Vagina (tissue), 2 donors: ENCODE data around the gene WDR1.

Source experiments
- POLR2A ChIP-seq, 2 donors: fragments of 450-650 bp; IDR thresholded peaks; one replicate each; pipeline ENCODE4 v1.6.1; 2017; ENCODE audit warnings: antibody characterized with exemption in 2 of 2, mild to moderate bottlenecking in 2 of 2, moderate library complexity in 2 of 2
- POLR2AphosphoS5 ChIP-seq, 2 donors: sonication (generic); formaldehyde crosslinking; IDR thresholded peaks; one replicate each; pipeline ENCODE4 v1.9.0; 2017; ENCODE audit warnings: antibody characterized with exemption in 2 of 2, mild to moderate bottlenecking in 2 of 2, low read depth in 1 of 2; ENCODE audit not compliant: insufficient read depth in 1 of 2
- TF ChIP-seq, protein P1 (sequence below), 3 experiments: fragments of 450-650 bp in 2 of 3; fragments of 200-600 bp in 1 of 3; sonication (generic) in 1 of 3; IDR thresholded peaks; one replicate each; pipeline ENCODE4 v1.5.1; 2017 to 2019; ENCODE audit warnings: antibody characterized with exemption in 3 of 3, mild to moderate bottlenecking in 2 of 3, moderate library complexity in 2 of 3

DNA sequence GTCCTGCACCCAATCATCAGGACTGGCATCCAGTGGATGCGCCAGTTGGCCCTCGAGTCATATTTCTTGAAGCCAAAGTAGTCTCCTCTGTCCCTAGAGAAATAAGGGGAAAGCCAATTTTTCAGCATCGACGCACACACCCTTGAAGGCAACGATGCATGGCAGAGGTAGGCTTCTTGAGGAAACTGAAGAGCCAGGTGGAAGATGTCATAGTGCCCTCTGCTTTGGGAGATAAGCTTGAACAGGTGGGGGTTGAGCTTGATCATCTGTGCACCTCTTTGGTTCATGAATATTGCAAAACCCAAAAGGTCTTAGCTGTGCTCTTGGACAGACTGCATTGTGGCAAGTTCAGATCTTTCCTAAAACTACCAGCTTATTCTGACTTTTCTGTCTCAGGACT is 34.6 kb upstream of the WDR1 start:
- no peak for TF ChIP-seq POLR2AphosphoS5 (IDR thresholded peaks at IDR 0.05; ENCODE audit: insufficient read depth in 1 of 2, low read depth in 1 of 2)
- TF ChIP-seq, protein P1, sequence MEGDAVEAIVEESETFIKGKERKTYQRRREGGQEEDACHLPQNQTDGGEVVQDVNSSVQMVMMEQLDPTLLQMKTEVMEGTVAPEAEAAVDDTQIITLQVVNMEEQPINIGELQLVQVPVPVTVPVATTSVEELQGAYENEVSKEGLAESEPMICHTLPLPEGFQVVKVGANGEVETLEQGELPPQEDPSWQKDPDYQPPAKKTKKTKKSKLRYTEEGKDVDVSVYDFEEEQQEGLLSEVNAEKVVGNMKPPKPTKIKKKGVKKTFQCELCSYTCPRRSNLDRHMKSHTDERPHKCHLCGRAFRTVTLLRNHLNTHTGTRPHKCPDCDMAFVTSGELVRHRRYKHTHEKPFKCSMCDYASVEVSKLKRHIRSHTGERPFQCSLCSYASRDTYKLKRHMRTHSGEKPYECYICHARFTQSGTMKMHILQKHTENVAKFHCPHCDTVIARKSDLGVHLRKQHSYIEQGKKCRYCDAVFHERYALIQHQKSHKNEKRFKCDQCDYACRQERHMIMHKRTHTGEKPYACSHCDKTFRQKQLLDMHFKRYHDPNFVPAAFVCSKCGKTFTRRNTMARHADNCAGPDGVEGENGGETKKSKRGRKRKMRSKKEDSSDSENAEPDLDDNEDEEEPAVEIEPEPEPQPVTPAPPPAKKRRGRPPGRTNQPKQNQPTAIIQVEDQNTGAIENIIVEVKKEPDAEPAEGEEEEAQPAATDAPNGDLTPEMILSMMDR (IDR thresholded peaks at IDR 0.05): no peak
- no peak for TF ChIP-seq POLR2A (IDR thresholded peaks at IDR 0.05)
